Smooth muscle cell (in vitro differentiated cells): ENCODE results near the gene SRPK3. TPM values are rescaled to one million over a fixed set of nuclear protein-coding genes. Genes with fewer than 3 reads are reported as not detected.

Experiments
- DNase-seq: peaks from one replicate; lab custom pipeline; 2025; ENCODE audit not compliant: unreplicated experiment; lab: John Stamatoyannopoulos, UW
- H2AFZ ChIP-seq: fragments of 200-600 bp; sonication (generic); 2 replicates; pipeline ENCODE4 v1.6.0; 2016; ENCODE audit warnings: antibody characterized with exemption, low read depth, mild to moderate bottlenecking
- H3F3A ChIP-seq: fragments of 200-600 bp; sonication (generic); 2 replicates; pipeline ENCODE4 v1.6.0; 2017; ENCODE audit warnings: antibody characterized with exemption, low read depth
- H3K27ac ChIP-seq: fragments of 200-600 bp; sonication (generic); 2 replicates; pipeline ENCODE4 v1.5.1; 2016; ENCODE audit warnings: low read depth, mild to moderate bottlenecking
- H3K27me3 ChIP-seq: fragments of 200-600 bp; sonication (generic); 2 replicates; pipeline ENCODE4 v1.6.1; 2016; ENCODE audit warnings: low read depth, mild to moderate bottlenecking
- H3K36me3 ChIP-seq: fragments of 200-600 bp; sonication (generic); 2 replicates; pipeline ENCODE4 v1.5.1; 2016; ENCODE audit warnings: low read depth
- H3K4me1 ChIP-seq: fragments of 200-600 bp; sonication (generic); 2 replicates; pipeline ENCODE4 v1.5.1; 2016; ENCODE audit warnings: low read depth
- H3K4me2 ChIP-seq: fragments of 200-600 bp; sonication (generic); 2 replicates; pipeline ENCODE4 v1.6.0; 2016; ENCODE audit warnings: mild to moderate bottlenecking
- H3K4me3 ChIP-seq: fragments of 200-600 bp; sonication (generic); 2 replicates; pipeline ENCODE4 v1.5.1; 2016; ENCODE audit warnings: mild to moderate bottlenecking
- H3K79me2 ChIP-seq: fragments of 200-600 bp; sonication (generic); 2 replicates; pipeline ENCODE4 v1.6.0; 2016; ENCODE audit warnings: low read depth, mild to moderate bottlenecking
- H3K9ac ChIP-seq: fragments of 200-600 bp; sonication (generic); 2 replicates; pipeline ENCODE4 v1.6.0; 2016; ENCODE audit warnings: low read depth
- H3K9me3 ChIP-seq: fragments of 200-600 bp; sonication (generic); replicated peaks from 2 replicates; pipeline ENCODE4 v1.5.1; 2016; ENCODE audit warnings: low read depth
- H4K20me1 ChIP-seq: fragments of 200-600 bp; sonication (generic); 2 replicates; pipeline ENCODE4 v1.6.0; 2016; ENCODE audit warnings: low read depth
- CTCF ChIP-seq: fragments of 200-600 bp; sonication (generic); IDR thresholded peaks from 2 replicates; pipeline ENCODE4 v1.5.1; 2017; ENCODE audit warnings: borderline replicate concordance, mild to moderate bottlenecking, antibody characterized with exemption; ENCODE audit not compliant: insufficient read depth, poor library complexity, severe bottlenecking
- WGBS: methylation state at CpG from one replicate; pipeline ENCODE4 v1.1.7; 2016; ENCODE audit warnings: low lambda C conversion rate; 5-methylcytosine and 5-hydroxymethylcytosine counted together
- polyA plus RNA-seq: library from polyadenylated mRNA; unstranded; fragments of >200 nt; fragmentation: Nextera tagmentation; extraction: Ambion mirVana; gene quantifications from 2 replicates; pipeline ENCODE4 v1.2.1, GENCODE V29; 2016
- total RNA-seq: library from RNA; depleted of rRNA; stranded (reverse); fragments of >200 nt; gene quantifications from 2 replicates; pipeline ENCODE4 v1.2.3, GENCODE V29; 2014

SRPK3 gene
- total and polyA plus RNA-seq, 2 experiments from 2014 or later: 0.05 TPM; not detected in 1

- TF ChIP-seq CTCF: no peak
- Histone ChIP-seq H3K4me1 (peaks cover 6% of the 10 kb centered on the region), H4K20me1 (no peaks in the 10 kb centered on the region), H3K4me3 (peak overlapping the region; percentile 41), H3K27me3 (peaks cover 5% of the 10 kb centered on the region), H3K79me2 (no peaks in the 10 kb centered on the region), H3F3A (no peaks in the 10 kb centered on the region), H3K36me3 (no peaks in the 10 kb centered on the region), H2AFZ (peak overlapping the region; percentile 30), H3K9ac (no peak overlapping the region), H3K4me2 (peak overlapping the region; percentile 84), H3K27ac (no peak overlapping the region), H3K9me3 (no peaks in the 10 kb centered on the region)
- DNase-seq: no peak
- WGBS: 43% methylated on average over 45 of the region's 50 CpGs
These were observed 48.1 kb downstream of the SRPK3 start for GRCh38 chrX:153828723-153829548.

GRCh38 chrX:153829549-153829798, 48.6 kb downstream of the SRPK3 start:
- H2AFZ ChIP-seq: no peak overlapping the region
- H4K20me1 ChIP-seq: no peaks in the 10 kb centered on the region
- no peaks in the 10 kb centered on the region for H3K36me3 ChIP-seq
- H3K9ac ChIP-seq: no peak overlapping the region
- peak overlapping the region; percentile 41 for H3K4me3 ChIP-seq
- 47% methylated on average over 20 of the region's 27 CpGs for WGBS
- H3K4me1 ChIP-seq: peaks cover 6% of the 10 kb centered on the region
- no peak overlapping the region for H3K27ac ChIP-seq
- no peaks in the 10 kb centered on the region for H3K79me2 ChIP-seq
- no peaks in the 10 kb centered on the region for H3K9me3 ChIP-seq
- no peak for TF ChIP-seq CTCF
- H3K4me2 ChIP-seq: peak overlapping the region; percentile 84
- H3K27me3 ChIP-seq: peaks cover 5% of the 10 kb centered on the region
- H3F3A ChIP-seq: no peaks in the 10 kb centered on the region
- no peak for DNase-seq

GRCh38 chrX:153829799-153830639, 49.2 kb downstream of the SRPK3 start, which contains the start of gene PDZD4:
Gene PDZD4 (minus strand): TSS chrX:153830544. CDS start chrX:153830298, 246 bp downstream.
- H3K4me3 ChIP-seq: peak within 1 kb of the TSS; percentile 41
- H3K79me2 ChIP-seq: no peaks in the 10 kb centered on the region
- no peak for TF ChIP-seq CTCF
- H3K4me1 ChIP-seq: peaks cover 6% of the 10 kb centered on the region
- 31% methylated on average over 59 of the region's 97 CpGs for WGBS
- no peaks in the 10 kb centered on the region for H4K20me1 ChIP-seq
- no peak within 1 kb of the TSS for H3K27ac ChIP-seq
- DNase-seq: no peak
- H3K36me3 ChIP-seq: no peaks in the 10 kb centered on the region
- H3K9ac ChIP-seq: no peak within 1 kb of the TSS
- H3K4me2 ChIP-seq: peak within 1 kb of the TSS; percentile 84
- H3K9me3 ChIP-seq: no peaks in the 10 kb centered on the region
- H2AFZ ChIP-seq: no peak within 1 kb of the TSS
- peaks cover 5% of the 10 kb centered on the region for H3K27me3 ChIP-seq
- H3F3A ChIP-seq: no peaks in the 10 kb centered on the region
